Mesendoderm (in vitro differentiated cells): ENCODE results near the gene FASTKD2.
A peak's percentile ranks its signal among the peaks of the same experiment; 100 is the strongest.

Source experiments
- DNase-seq: peaks from one replicate; pipeline ENCODE4 v3.0.0; 2013
- H2AK5ac ChIP-seq: 2 replicates; pipeline ENCODE4 v1.6.1; 2013; ENCODE audit warnings: low read length, inconsistent platforms
- H2BK120ac ChIP-seq: 2 replicates; pipeline ENCODE4 v1.6.1; 2013; ENCODE audit warnings: low read depth, mild to moderate bottlenecking, low read length, moderate library complexity, mixed read lengths
- H2BK15ac ChIP-seq: replicated peaks from 2 replicates; pipeline ENCODE4 v1.6.1; 2013; ENCODE audit warnings: low read depth, mild to moderate bottlenecking, moderate library complexity
- H2BK5ac ChIP-seq: 2 replicates; pipeline ENCODE4 v1.6.1; 2013; ENCODE audit warnings: low read length, inconsistent platforms
- H3K18ac ChIP-seq: 2 replicates; pipeline ENCODE4 v1.6.1; 2013; ENCODE audit warnings: mild to moderate bottlenecking, low read length, mixed read lengths
- H3K23ac ChIP-seq: one replicate; pipeline ENCODE4 v1.6.1; 2013; ENCODE audit warnings: low read length
- H3K27ac ChIP-seq: 2 replicates; pipeline ENCODE4 v1.5.1; 2013; ENCODE audit warnings: low read depth, mild to moderate bottlenecking, inconsistent platforms, low read length, moderate library complexity
- H3K27me3 ChIP-seq: 2 replicates; pipeline ENCODE4 v1.6.1; 2013; ENCODE audit warnings: low read length, control low read depth, mild to moderate bottlenecking, inconsistent platforms; ENCODE audit not compliant: insufficient read depth, poor library complexity
- H3K36me3 ChIP-seq: 2 replicates; pipeline ENCODE4 v1.6.1; 2013; ENCODE audit warnings: low read length, inconsistent platforms; ENCODE audit not compliant: control insufficient read depth, insufficient read depth
- H3K4ac ChIP-seq: one replicate; pipeline ENCODE4 v1.6.1; 2013; ENCODE audit warnings: low read depth, mild to moderate bottlenecking, low read length, moderate library complexity
- H3K4me1 ChIP-seq: 2 replicates; pipeline ENCODE4 v1.6.1; 2013; ENCODE audit warnings: low read depth, low read length, inconsistent platforms; ENCODE audit not compliant: control insufficient read depth
- H3K4me2 ChIP-seq: 2 replicates; pipeline ENCODE4 v1.6.1; 2013; ENCODE audit warnings: low read length
- H3K4me3 ChIP-seq: 2 replicates; pipeline ENCODE4 v1.5.1; 2013; ENCODE audit warnings: mild to moderate bottlenecking, low read length
- H3K56ac ChIP-seq: one replicate; pipeline ENCODE4 v1.6.1; 2013; ENCODE audit warnings: low read length
- H3K79me1 ChIP-seq: 2 replicates; pipeline ENCODE4 v1.6.1; 2013; ENCODE audit warnings: low read length, inconsistent platforms
- H3K79me2 ChIP-seq: 2 replicates; pipeline ENCODE4 v1.6.1; 2013; ENCODE audit warnings: mild to moderate bottlenecking, low read length; ENCODE audit not compliant: control insufficient read depth, insufficient read depth
- H3K9ac ChIP-seq: 2 replicates; pipeline ENCODE4 v1.6.1; 2013; ENCODE audit warnings: low read length, inconsistent platforms
- H4K5ac ChIP-seq: one replicate; pipeline ENCODE4 v1.6.1; 2013; ENCODE audit warnings: low read length
- H4K8ac ChIP-seq: one replicate; pipeline ENCODE4 v1.6.1; 2013; ENCODE audit warnings: low read depth, mild to moderate bottlenecking, control low read depth, low read length, moderate library complexity
- WGBS: extraction: QIAGEN DNeasy Blood & Tissue Kit; methylation state at CpG from one replicate; pipeline ENCODE4 v1.1.7; 2013; ENCODE audit warnings: low lambda C conversion rate, missing lambda C conversion rate; ENCODE audit not compliant: insufficient coverage; ENCODE audit errors: extremely low coverage; 5-methylcytosine and 5-hydroxymethylcytosine counted together

FASTKD2 gene

GRCh38 chr2:206756816-206757215, 8.6 kb upstream of the FASTKD2 start:
- Histone ChIP-seq H3K4me1 (no peaks in the 10 kb centered on the region), H3K18ac (no peak overlapping the region), H3K4ac (no peak overlapping the region), H3K79me2 (no peaks in the 10 kb centered on the region), H3K27me3 (no peaks in the 10 kb centered on the region), H4K5ac (no peak overlapping the region), H2BK120ac (no peak overlapping the region), H2AK5ac (no peak overlapping the region), H3K4me3 (no peak overlapping the region), H3K79me1 (no peaks in the 10 kb centered on the region), H3K9ac (no peak overlapping the region), H2BK5ac (no peak overlapping the region), H2BK15ac (no peak overlapping the region), H3K36me3 (no peaks in the 10 kb centered on the region), H3K4me2 (no peak overlapping the region), H3K56ac (no peak overlapping the region), H4K8ac (no peak overlapping the region), H3K27ac (no peak overlapping the region), H3K23ac (no peak overlapping the region)
- WGBS = no CpG with 5 or more reads among the region's 1 CpG
- DNase-seq = no peak

- no peak overlapping the region for H3K4ac ChIP-seq
These were observed 649 bp upstream of the FASTKD2 start for GRCh38 chr2:206764673-206765241.

GRCh38 chr2:206766057-206766930, 888 bp downstream of the FASTKD2 start:
- peaks cover 11% of the 10 kb centered on the region for H3K79me2 ChIP-seq
- H2BK120ac ChIP-seq = no peak overlapping the region
- H3K27ac ChIP-seq = no peak overlapping the region
- peaks cover 10% of the 10 kb centered on the region for H3K79me1 ChIP-seq
- no peak overlapping the region for H2BK5ac ChIP-seq
- H4K8ac ChIP-seq = no peak overlapping the region
- H3K56ac ChIP-seq = peak overlapping the region; percentile 94
- H4K5ac ChIP-seq = no peak overlapping the region
- peak overlapping the region; percentile 92 for H3K9ac ChIP-seq
- no peak for DNase-seq
- H2BK15ac ChIP-seq = no peak overlapping the region
- H3K4me1 ChIP-seq = no peaks in the 10 kb centered on the region
- peak overlapping the region; percentile 97 for H3K4me3 ChIP-seq
- no CpG with 5 or more reads among the region's 12 CpGs for WGBS
- H3K36me3 ChIP-seq = no peaks in the 10 kb centered on the region
- H2AK5ac ChIP-seq = no peak overlapping the region
- H3K27me3 ChIP-seq = no peaks in the 10 kb centered on the region
- no peak overlapping the region for H3K18ac ChIP-seq
- H3K4ac ChIP-seq = no peak overlapping the region
- H3K4me2 ChIP-seq = peak overlapping the region; percentile 26
- no peak overlapping the region for H3K23ac ChIP-seq

More at GRCh38 chr2:206764673-206765241, 649 bp upstream of the FASTKD2 start:
- Histone ChIP-seq H2BK5ac (no peak overlapping the region), H3K36me3 (no peaks in the 10 kb centered on the region), H3K79me1 (peaks cover 10% of the 10 kb centered on the region), H4K5ac (no peak overlapping the region), H3K23ac (no peak overlapping the region), H2BK120ac (no peak overlapping the region), H3K56ac (peak overlapping the region; percentile 94), H3K27me3 (no peaks in the 10 kb centered on the region), H2BK15ac (no peak overlapping the region), H3K9ac (peak overlapping the region; percentile 92), H3K4me2 (peak overlapping the region; percentile 63), H2AK5ac (no peak overlapping the region), H3K18ac (no peak overlapping the region), H3K79me2 (peaks cover 11% of the 10 kb centered on the region), H3K27ac (no peak overlapping the region), H3K4me1 (no peaks in the 10 kb centered on the region), H3K4me3 (peak overlapping the region; percentile 97), H4K8ac (no peak overlapping the region)
- WGBS = no CpG with 5 or more reads among the region's 18 CpGs
- DNase-seq = peak; percentile 73

GRCh38 chr2:206774871-206775270, 9.5 kb downstream of the FASTKD2 start:
- Histone ChIP-seq H3K36me3 (no peaks in the 10 kb centered on the region), H4K8ac (no peak overlapping the region), H3K27ac (no peak overlapping the region), H3K4me2 (no peak overlapping the region), H2AK5ac (no peak overlapping the region), H2BK5ac (no peak overlapping the region), H2BK120ac (no peak overlapping the region), H3K79me1 (no peaks in the 10 kb centered on the region), H4K5ac (no peak overlapping the region), H3K27me3 (no peaks in the 10 kb centered on the region), H3K18ac (no peak overlapping the region), H2BK15ac (no peak overlapping the region), H3K4me3 (no peak overlapping the region), H3K4me1 (no peaks in the 10 kb centered on the region), H3K9ac (no peak overlapping the region), H3K4ac (no peak overlapping the region), H3K56ac (no peak overlapping the region), H3K23ac (no peak overlapping the region), H3K79me2 (no peaks in the 10 kb centered on the region)
- no peak for DNase-seq
- no CpG with 5 or more reads among the region's 1 CpG for WGBS

GRCh38 chr2:206776432-206776831, 11.0 kb downstream of the FASTKD2 start:
- Histone ChIP-seq H3K4me2 (no peak overlapping the region), H3K18ac (no peak overlapping the region), H3K56ac (no peak overlapping the region), H3K23ac (no peak overlapping the region), H3K4me1 (no peaks in the 10 kb centered on the region), H2BK120ac (no peak overlapping the region), H3K79me1 (no peaks in the 10 kb centered on the region), H4K5ac (no peak overlapping the region), H3K36me3 (no peaks in the 10 kb centered on the region), H2BK15ac (no peak overlapping the region), H3K4me3 (no peak overlapping the region), H3K27me3 (no peaks in the 10 kb centered on the region), H3K4ac (no peak overlapping the region), H3K9ac (no peak overlapping the region), H3K27ac (no peak overlapping the region), H4K8ac (no peak overlapping the region), H3K79me2 (no peaks in the 10 kb centered on the region), H2BK5ac (no peak overlapping the region), H2AK5ac (no peak overlapping the region)
- no peak for DNase-seq
